Adrenal gland (tissue), 12 donors: Measurements from ENCODE around the gene TRMT11. TPM values are rescaled to one million over a fixed set of nuclear protein-coding genes. Genes with fewer than 3 reads are reported as not detected.

ENCODE experiments used
- DNase-seq, 7 donors: peaks; one replicate each; pipeline ENCODE4 v3.0.0-alpha.2; 2019 to 2020
- H3K27ac ChIP-seq, 5 donors: fragments of 200-600 bp; sonication (generic) in 4 of 5; 1 replicate in 3 of 5; 2 replicates in 2 of 5; pipeline versions ENCODE4 v1.5.1 to v1.8.0; 2016 to 2020; ENCODE audit warnings: mild to moderate bottlenecking in 1 of 5
- H3K27me3 ChIP-seq: fragments of 200-600 bp; 2 replicates; pipeline ENCODE4 v1.8.0; 2021
- H3K36me3 ChIP-seq, 2 donors: fragments of 200-600 bp; replicated peaks in 1 of 2; 1 replicate in 1 of 2; 2 replicates in 1 of 2; pipeline versions ENCODE4 v1.5.1 to v1.8.0; 2018 to 2022
- H3K4me1 ChIP-seq, 2 donors: fragments of 200-600 bp; replicated peaks in 1 of 2; 1 replicate in 1 of 2; 2 replicates in 1 of 2; pipeline versions ENCODE4 v1.5.1 to v1.8.0; 2018 to 2021
- H3K4me3 ChIP-seq, 4 donors: fragments of 200-600 bp; sonication (generic) in 3 of 4; one replicate each; pipeline ENCODE4 v1.5.1; 2016 to 2018
- H3K9me3 ChIP-seq, 3 donors: fragments of 200-600 bp; sonication (generic) in 1 of 3; replicated peaks in 1 of 3; 1 replicate in 2 of 3; 2 replicates in 1 of 3; pipeline versions ENCODE4 v1.5.1 to v1.8.0; 2016 to 2021
- POLR2A ChIP-seq, 2 donors: fragments of 450-650 bp; IDR thresholded peaks; one replicate each; pipeline ENCODE4 v1.6.1; 2017; ENCODE audit warnings: antibody characterized with exemption in 2 of 2, mild to moderate bottlenecking in 2 of 2, moderate library complexity in 1 of 2
- whole genome bisulfite sequencing, 4 donors: extraction: QIAGEN DNeasy Blood & Tissue Kit in 2 of 4; methylation state at CpG; one replicate each; pipeline versions ENCODE4 v1.1.5 to v1.1.7; 2013 to 2017; 5-methylcytosine and 5-hydroxymethylcytosine counted together
- intact Hi-C, 2 donors: fragments of 100-400 bp; cut with DNase I; formaldehyde crosslinking; loops; one replicate each; pipeline versions ENCODE4 v1.14.1 to v1.15.0; 2022 to 2023
- polyA plus RNA-seq, 3 donors: library from polyadenylated mRNA; stranded (reverse); fragments of 200-250 nt in 2 of 3; fragments of 350-450 nt in 1 of 3; fragmentation: Illumina TruSeq in 1 of 3; extraction: RNeasy Lipid Tissue Mini Kit (QIAGEN cat#74804) in 1 of 3; gene quantifications; one replicate each; pipeline ENCODE4 v1.2.3, GENCODE V29; 2013 to 2014
- total RNA-seq, 9 donors: library from RNA; depleted of rRNA in 4 of 9; stranded (reverse); fragments of >200 nt in 4 of 9; fragments of 120-200 nt in 1 of 9; fragmentation: NEBNext Ultra II Directional in 1 of 9; extraction: Animal tissue kit (Norgen Biotek cat#: 25700) in 1 of 9; gene quantifications; one replicate each; pipeline versions ENCODE4 v1.1.0 to v1.2.4, GENCODE V29; 2013 to 2023
- TF ChIP-seq, protein P1 (sequence below), 6 experiments: fragments of 450-650 bp in 4 of 6; fragments of 200-600 bp in 2 of 6; sonication (generic) in 1 of 6; IDR thresholded peaks; 1 replicate in 5 of 6; 2 replicates in 1 of 6; pipeline versions ENCODE4 v1.5.1 to v1.8.0; 2016 to 2021; ENCODE audit warnings: antibody characterized with exemption in 6 of 6, mild to moderate bottlenecking in 2 of 6, moderate library complexity in 1 of 6
- donor health status: healthy with polysubstance abuse.
- donor health status: Bipolar disorder and iron deficiency.
- donor health status: DM: yes; HTN: yes; CAD: no.
- donor health status: DM: no; HTN: no; CAD: no.
- donor health status: DM: no; HTN: no; CAD: no.
- donor health status: DM: yes; HTN: yes; CAD: no.

Gene TRMT11
- total and polyA plus RNA-seq, 12 donors = 9.7 to 29.9 (median 17.9) TPM

DNA sequence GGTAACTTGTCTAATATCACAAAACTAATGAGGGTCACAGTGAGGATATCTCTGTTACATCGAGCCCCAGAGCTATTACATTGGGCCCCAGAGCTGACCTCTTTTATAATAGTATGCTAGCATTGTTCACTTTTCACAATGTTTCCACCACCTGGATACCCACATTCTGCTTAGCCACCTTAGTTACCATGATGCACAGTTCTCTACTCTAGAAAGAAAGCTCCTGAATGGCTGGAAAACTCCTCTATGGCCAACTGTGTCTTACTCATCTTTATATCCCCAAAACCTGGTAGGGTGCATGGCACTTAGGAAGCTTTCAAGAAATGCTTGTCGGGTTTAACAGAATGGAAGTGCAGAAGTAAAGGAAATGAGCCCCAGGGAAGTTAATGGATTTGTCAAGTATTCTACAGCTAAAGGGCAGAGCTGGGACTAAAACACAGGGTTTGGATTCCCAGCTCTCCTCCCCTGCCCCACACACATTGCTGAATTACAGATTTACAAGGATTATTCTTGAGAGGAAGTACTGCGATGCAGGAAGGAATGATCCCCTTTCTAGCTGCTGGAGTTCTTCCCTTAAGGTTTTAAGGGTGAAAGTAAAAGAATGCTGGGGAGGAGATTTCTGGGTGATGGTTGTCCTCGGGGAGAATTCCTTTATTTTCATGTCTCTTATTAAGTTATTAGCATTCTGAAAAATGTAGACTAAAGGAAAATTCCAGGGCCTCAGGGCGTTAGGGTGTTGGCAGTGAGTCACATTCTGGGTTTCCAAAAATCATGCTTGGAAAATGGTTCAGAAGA, 45.9 kb upstream of the TRMT11 start:
- DNase-seq = no peak
- 55 to 68% (median 63%) methylated on average over 5 of the region's 5 CpGs for WGBS, 4 donors
- H3K4me3 ChIP-seq = no peak overlapping the region
- H3K27ac ChIP-seq = peak overlapping the region in 1 of 5 donors; percentile 46
- intact Hi-C loops = no loop called here
- no peaks in the 10 kb centered on the region for H3K27me3 ChIP-seq
- no peaks in the 10 kb centered on the region for H3K9me3 ChIP-seq
- no peaks in the 10 kb centered on the region for H3K36me3 ChIP-seq
- H3K4me1 ChIP-seq = peaks cover 23 to 31% of the 10 kb centered on the region in 2 donors
- TF ChIP-seq, protein P1, sequence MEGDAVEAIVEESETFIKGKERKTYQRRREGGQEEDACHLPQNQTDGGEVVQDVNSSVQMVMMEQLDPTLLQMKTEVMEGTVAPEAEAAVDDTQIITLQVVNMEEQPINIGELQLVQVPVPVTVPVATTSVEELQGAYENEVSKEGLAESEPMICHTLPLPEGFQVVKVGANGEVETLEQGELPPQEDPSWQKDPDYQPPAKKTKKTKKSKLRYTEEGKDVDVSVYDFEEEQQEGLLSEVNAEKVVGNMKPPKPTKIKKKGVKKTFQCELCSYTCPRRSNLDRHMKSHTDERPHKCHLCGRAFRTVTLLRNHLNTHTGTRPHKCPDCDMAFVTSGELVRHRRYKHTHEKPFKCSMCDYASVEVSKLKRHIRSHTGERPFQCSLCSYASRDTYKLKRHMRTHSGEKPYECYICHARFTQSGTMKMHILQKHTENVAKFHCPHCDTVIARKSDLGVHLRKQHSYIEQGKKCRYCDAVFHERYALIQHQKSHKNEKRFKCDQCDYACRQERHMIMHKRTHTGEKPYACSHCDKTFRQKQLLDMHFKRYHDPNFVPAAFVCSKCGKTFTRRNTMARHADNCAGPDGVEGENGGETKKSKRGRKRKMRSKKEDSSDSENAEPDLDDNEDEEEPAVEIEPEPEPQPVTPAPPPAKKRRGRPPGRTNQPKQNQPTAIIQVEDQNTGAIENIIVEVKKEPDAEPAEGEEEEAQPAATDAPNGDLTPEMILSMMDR (IDR thresholded peaks at IDR 0.05) = no peak
- TF ChIP-seq POLR2A (IDR thresholded peaks at IDR 0.05) = no peak

DNA sequence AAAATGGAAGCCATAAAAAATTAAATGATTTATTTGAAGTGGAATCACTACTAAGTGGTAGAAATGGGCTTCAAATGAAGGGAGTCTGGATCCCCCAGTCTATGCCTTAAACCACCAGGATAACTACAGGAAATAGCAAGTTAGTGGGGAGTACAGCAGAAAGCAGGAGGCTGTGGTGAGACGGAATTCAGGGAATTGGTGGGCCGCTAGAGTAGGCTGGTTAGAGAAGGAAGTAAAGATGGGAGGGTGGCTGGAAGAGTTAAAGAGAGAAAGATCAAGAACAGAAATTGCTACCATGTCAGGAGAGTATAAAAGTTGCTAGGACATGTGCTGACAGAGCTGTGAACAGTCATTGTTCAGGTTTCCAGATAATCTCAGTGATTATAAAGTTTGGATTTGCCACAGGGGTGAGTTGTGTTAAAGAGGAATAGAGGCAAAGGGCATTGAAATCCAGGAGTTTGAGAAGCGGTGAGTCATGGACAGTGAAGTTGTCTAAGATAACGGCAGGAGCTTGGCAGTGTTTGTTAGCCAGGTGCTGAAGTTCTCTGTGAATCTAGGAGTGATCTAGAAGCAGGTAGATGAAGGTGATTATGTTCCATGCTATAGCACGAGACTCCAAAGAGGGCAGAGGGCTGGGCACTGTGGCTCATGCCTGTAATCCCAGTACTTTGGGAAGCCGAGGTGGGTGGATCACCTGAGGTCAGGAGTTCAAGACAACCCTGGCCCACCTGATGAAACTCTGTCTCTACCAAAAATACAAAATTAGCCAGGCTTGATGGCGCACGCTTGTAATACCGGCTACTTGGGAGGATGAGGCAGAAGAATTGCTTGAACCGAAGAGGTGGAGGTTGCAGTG, 43.4 kb upstream of the TRMT11 start:
- 83 to 87% (median 85%) methylated on average over 10 of the region's 10 CpGs for WGBS, 4 donors
- peak in 1 of 7 donors; percentile 32 for DNase-seq

DNA sequence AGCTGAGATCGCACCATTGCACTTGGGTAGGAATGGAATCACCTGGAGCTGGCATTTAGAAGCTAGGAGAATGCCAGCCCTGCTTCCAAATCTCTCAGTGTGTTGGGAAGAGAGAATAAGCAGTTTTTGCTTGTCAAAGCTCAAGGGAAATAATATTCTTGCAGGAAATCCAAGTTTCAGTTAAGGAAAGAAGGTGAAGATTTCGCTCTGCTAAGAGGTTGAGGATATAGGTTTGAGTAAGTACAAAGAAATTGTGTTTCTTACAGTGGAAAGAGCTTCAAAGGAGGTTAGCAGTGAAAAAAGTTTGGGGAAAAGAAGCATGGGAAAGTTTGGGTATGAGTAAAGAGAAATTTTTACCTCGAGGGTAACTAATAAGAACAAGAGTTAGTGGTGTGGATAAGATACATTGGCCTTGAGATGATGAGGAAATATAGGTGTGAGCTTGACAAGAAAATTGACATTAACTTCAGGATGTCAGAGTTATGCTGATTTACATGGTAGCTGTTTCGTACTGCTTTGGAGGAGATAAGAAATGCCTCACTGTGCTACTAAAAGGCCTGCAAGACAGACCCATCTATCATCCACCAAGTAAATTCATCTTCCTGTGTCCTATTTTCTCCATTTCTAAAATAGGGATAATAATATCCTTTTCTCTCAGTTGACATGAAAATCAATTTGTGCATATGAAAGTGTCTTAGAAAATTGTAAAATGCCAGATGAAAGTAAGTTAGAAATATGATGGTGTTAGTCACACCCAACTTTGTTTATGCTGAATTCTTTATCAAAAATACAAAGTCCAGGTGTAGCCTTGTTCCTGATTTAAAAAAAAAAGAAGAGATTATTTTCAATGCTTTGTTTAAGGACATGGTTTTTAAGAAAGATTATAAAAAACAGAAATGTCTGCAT, 42.6 kb upstream of the TRMT11 start:
- H3K4me3 ChIP-seq = no peak overlapping the region
- DNase-seq = no peak
- no peaks in the 10 kb centered on the region for H3K27me3 ChIP-seq
- H3K9me3 ChIP-seq = no peaks in the 10 kb centered on the region
- WGBS, 4 donors = 64 to 76% (median 72%) methylated on average over 4 of the region's 4 CpGs
- peaks cover 29 to 63% of the 10 kb centered on the region in 2 donors for H3K4me1 ChIP-seq
- H3K27ac ChIP-seq = peak overlapping the region in 4 of 5 donors; percentile 49 to 83 (median 77)
- intact Hi-C loops = no loop called here
- no peak for TF ChIP-seq POLR2A (IDR thresholded peaks at IDR 0.05)
- TF ChIP-seq, protein P1 (IDR thresholded peaks at IDR 0.05) = no peak
- no peaks in the 10 kb centered on the region for H3K36me3 ChIP-seq

More for the DNA sequence above, 43.4 kb upstream of the TRMT11 start:
- H3K4me1 ChIP-seq = peaks cover 29 to 54% of the 10 kb centered on the region in 2 donors
- TF ChIP-seq POLR2A (IDR thresholded peaks at IDR 0.05) = no peak
- TF ChIP-seq, protein P1 (IDR thresholded peaks at IDR 0.05) = no peak
- H3K27ac ChIP-seq = peak overlapping the region in 3 of 5 donors; percentile 18 to 83 (median 73)
- H3K27me3 ChIP-seq = no peaks in the 10 kb centered on the region
- no peaks in the 10 kb centered on the region for H3K36me3 ChIP-seq
- no peaks in the 10 kb centered on the region for H3K9me3 ChIP-seq
- intact Hi-C loops = no loop called here
- no peak overlapping the region for H3K4me3 ChIP-seq
